Endothelial cell of umbilical vein (primary cell): ENCODE data around the gene EDC3.

Experiments used
- GATA2 ChIP-seq: IDR thresholded peaks from 2 replicates; pipeline ENCODE4 v1.7.0; 2011; ENCODE audit warnings: low read depth, mild to moderate bottlenecking, moderate library complexity, mixed read lengths, low read length; ENCODE audit not compliant: insufficient read length, insufficient read depth
- TF ChIP-seq, protein P1 (sequence below), 2 donors: IDR thresholded peaks; 1 replicate in 1 of 2; 2 replicates in 1 of 2; pipeline ENCODE4 v1.5.1; 2011; ENCODE audit warnings: low read length in 2 of 2, mild to moderate bottlenecking in 2 of 2, moderate library complexity in 2 of 2, control low read depth in 1 of 2, inconsistent platforms in 1 of 2, low read depth in 1 of 2; ENCODE audit not compliant: insufficient read depth in 1 of 2; ENCODE audit errors: extremely low read depth in 1 of 2
- TF ChIP-seq, protein P2 (sequence below): IDR thresholded peaks from 2 replicates; pipeline ENCODE4 v1.6.1; 2011; ENCODE audit not compliant: insufficient read depth, insufficient read length

DNA sequence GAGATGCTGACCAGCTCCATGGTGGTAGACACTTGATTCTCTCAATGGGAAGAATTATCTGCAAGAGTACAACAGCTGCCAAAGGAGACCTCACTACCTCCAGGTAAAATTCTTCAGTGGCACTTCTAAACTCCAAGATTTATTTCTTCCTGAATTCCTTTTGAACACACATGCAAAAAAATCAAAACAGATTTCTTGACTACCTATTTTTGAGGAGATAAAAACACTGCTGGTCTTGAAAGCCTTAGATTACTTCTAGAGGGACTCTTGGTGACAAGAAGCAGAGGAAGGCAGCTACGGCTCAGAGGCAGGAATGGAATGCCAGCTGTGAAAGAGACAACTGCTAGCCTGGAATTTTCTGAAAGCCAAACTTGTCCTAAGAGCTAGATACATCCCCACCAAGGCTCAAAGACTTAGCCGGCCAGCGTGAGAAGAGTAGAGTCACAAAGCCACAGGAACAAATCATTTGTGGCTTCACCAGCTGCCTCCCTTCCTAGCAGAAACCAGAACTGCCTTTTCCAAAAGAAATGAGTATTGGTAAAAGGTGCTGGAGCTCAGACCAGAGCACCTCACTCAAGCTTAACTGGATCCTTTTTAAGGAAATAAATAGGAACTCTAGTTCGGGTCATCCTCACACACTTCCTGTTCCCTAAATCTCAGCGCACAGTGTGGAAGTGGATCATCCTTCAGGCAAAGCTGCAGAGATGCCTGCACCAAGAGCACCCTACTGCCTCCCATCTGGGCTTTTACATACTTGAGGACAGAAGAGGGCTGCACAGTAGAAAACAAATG is 47.6 kb downstream of the EDC3 start:
- TF ChIP-seq, protein P1, sequence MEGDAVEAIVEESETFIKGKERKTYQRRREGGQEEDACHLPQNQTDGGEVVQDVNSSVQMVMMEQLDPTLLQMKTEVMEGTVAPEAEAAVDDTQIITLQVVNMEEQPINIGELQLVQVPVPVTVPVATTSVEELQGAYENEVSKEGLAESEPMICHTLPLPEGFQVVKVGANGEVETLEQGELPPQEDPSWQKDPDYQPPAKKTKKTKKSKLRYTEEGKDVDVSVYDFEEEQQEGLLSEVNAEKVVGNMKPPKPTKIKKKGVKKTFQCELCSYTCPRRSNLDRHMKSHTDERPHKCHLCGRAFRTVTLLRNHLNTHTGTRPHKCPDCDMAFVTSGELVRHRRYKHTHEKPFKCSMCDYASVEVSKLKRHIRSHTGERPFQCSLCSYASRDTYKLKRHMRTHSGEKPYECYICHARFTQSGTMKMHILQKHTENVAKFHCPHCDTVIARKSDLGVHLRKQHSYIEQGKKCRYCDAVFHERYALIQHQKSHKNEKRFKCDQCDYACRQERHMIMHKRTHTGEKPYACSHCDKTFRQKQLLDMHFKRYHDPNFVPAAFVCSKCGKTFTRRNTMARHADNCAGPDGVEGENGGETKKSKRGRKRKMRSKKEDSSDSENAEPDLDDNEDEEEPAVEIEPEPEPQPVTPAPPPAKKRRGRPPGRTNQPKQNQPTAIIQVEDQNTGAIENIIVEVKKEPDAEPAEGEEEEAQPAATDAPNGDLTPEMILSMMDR (IDR thresholded peaks at IDR 0.05; ENCODE audit: extremely low read depth in 1 of 2, insufficient read depth in 1 of 2, low read depth in 1 of 2, low read length in 2 of 2), result no peak
- TF ChIP-seq, protein P2, sequence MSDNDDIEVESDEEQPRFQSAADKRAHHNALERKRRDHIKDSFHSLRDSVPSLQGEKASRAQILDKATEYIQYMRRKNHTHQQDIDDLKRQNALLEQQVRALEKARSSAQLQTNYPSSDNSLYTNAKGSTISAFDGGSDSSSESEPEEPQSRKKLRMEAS, result no peak
- TF ChIP-seq GATA2, result no peak
